HCT116 (cell line): ENCODE data around the gene CEP55. TPM values are rescaled to one million over a fixed set of nuclear protein-coding genes. Genes with fewer than 3 reads are reported as not detected.

Experiments used
- ATAC-seq: fragments of 200-7000 bp; cut with Tn5 transposase; 2 replicates; pipeline ENCODE4 v1.9.1; 2020; ENCODE audit warnings: mild to moderate bottlenecking, moderate library complexity
- BruUV-seq: library from RNA; stranded (reverse); fragments of 400-500 nt; replicated peaks from 2 replicates; lab custom pipeline; 2021; lab: Mats Ljungman, UMichigan
- CTCF ChIA-PET: fragments of 300-600 bp; sonication (Branson Sonifier 250); formaldehyde crosslinking; loops from one replicate; lab custom pipeline; 2021; ENCODE audit warnings: antibody characterized with exemption; lab: Charles Lee
- POLR2A ChIA-PET: fragments of 300-600, 350-600 bp; sonication (Branson Sonifier 250); formaldehyde crosslinking; loops from one replicate; lab custom pipeline; 2021; ENCODE audit warnings: antibody characterized with exemption; lab: Charles Lee
- RAD21 ChIA-PET, 2 experiments: fragments of 300-600 bp; sonication (Branson Sonifier 250); formaldehyde crosslinking; loops; one replicate each; lab custom pipeline; 2023; ENCODE audit warnings: low total read pairs in 2 of 2; ENCODE audit not compliant: uncharacterized antibody in 2 of 2, unreplicated experiment in 2 of 2, low non-redundant PET in 1 of 2; lab: Charles Lee
- DNase-seq: peaks from one replicate; pipeline ENCODE4 v3.0.0-alpha.2; 2010; ENCODE audit warnings: low read depth, low spot score
- H2AFZ ChIP-seq: fragments of 200-600 bp; shearing (Covaris generic), sonication (generic); 2 replicates; pipeline ENCODE4 v1.6.1; 2017; ENCODE audit warnings: low read depth, mixed run types, mixed read lengths, antibody characterized with exemption, low read length; ENCODE audit not compliant: poor library complexity, severe bottlenecking
- H3K27ac ChIP-seq: 2 replicates; pipeline ENCODE4 v1.5.1; 2012; ENCODE audit warnings: low read depth, low read length
- H3K27me3 ChIP-seq: fragments of 200-600 bp; sonication (generic); 2 replicates; pipeline ENCODE4 v1.6.1; 2016; ENCODE audit warnings: mixed run types, low read length, mixed read lengths; ENCODE audit not compliant: insufficient read depth
- H3K36me3 ChIP-seq, 2 experiments: fragments of 200-500 bp in 1 of 2; fragments of 200-600 bp in 1 of 2; sonication (Bioruptor generic) in 1 of 2; sonication (generic) in 1 of 2; 2 replicates each; pipeline versions ENCODE4 v1.5.1 to v1.6.1; 2014 to 2016; ENCODE audit warnings: low read length in 2 of 2, inconsistent platforms in 1 of 2, mixed read lengths in 1 of 2, mixed run types in 1 of 2; ENCODE audit not compliant: insufficient read depth in 2 of 2, control insufficient read depth in 1 of 2
- H3K4me1 ChIP-seq, 2 experiments: fragments of 200-600 bp in 1 of 2; sonication (generic) in 1 of 2; 2 replicates each; pipeline versions ENCODE4 v1.5.1 to v1.6.1; 2012 to 2017; ENCODE audit warnings: low read length in 2 of 2, inconsistent platforms in 1 of 2, mild to moderate bottlenecking in 1 of 2, mixed read lengths in 1 of 2, mixed run types in 1 of 2, moderate library complexity in 1 of 2; ENCODE audit not compliant: insufficient read depth in 2 of 2, control insufficient read depth in 1 of 2
- H3K4me2 ChIP-seq: fragments of 200-600 bp; sonication (generic); 2 replicates; pipeline ENCODE4 v1.6.1; 2017; ENCODE audit warnings: mixed run types, low read length, mixed read lengths
- H3K4me3 ChIP-seq, 2 experiments: fragments of 200-600 bp in 1 of 2; sonication (generic) in 1 of 2; replicated peaks in 1 of 2; 2 replicates each; pipeline ENCODE4 v1.5.1; 2011 to 2016; ENCODE audit warnings: low read length in 2 of 2, control low read depth in 1 of 2, low read depth in 1 of 2, mild to moderate bottlenecking in 1 of 2, mixed read lengths in 1 of 2, mixed run types in 1 of 2
- H3K79me2 ChIP-seq: fragments of 200-600 bp; sonication (generic); 2 replicates; pipeline ENCODE4 v1.6.1; 2017; ENCODE audit warnings: mild to moderate bottlenecking, mixed run types, low read length, moderate library complexity, mixed read lengths; ENCODE audit not compliant: insufficient read depth
- H3K9ac ChIP-seq: fragments of 200-600 bp; sonication (generic); 2 replicates; pipeline ENCODE4 v1.6.1; 2016; ENCODE audit warnings: low read length, mixed read lengths
- H3K9me2 ChIP-seq: fragments of 200-600 bp; sonication (generic), shearing (Covaris generic); 2 replicates; pipeline ENCODE4 v1.6.1; 2017; ENCODE audit warnings: mixed run types, mild to moderate bottlenecking, moderate library complexity; ENCODE audit not compliant: insufficient read depth
- H3K9me3 ChIP-seq, 2 experiments: fragments of 200-500 bp in 1 of 2; fragments of 200-600 bp in 1 of 2; sonication (Bioruptor generic) in 1 of 2; sonication (generic) in 1 of 2; 2 replicates each; pipeline ENCODE4 v1.6.1; 2014 to 2017; ENCODE audit warnings: low read length in 2 of 2, mixed read lengths in 2 of 2, inconsistent platforms in 1 of 2, low read depth in 1 of 2, mild to moderate bottlenecking in 1 of 2, mixed run types in 1 of 2, moderate library complexity in 1 of 2; ENCODE audit not compliant: control insufficient read depth in 1 of 2, insufficient read depth in 1 of 2
- H4K20me1 ChIP-seq: fragments of 200-600 bp; sonication (generic), shearing (Covaris generic); 2 replicates; pipeline ENCODE4 v1.6.1; 2017; ENCODE audit warnings: mixed run types, mild to moderate bottlenecking, moderate library complexity; ENCODE audit not compliant: insufficient read depth
- CEBPB ChIP-seq: IDR thresholded peaks from 2 replicates; pipeline ENCODE4 v1.6.1; 2012; ENCODE audit warnings: low read depth
- CTCF ChIP-seq, 3 experiments: fragments of 200-600 bp in 1 of 3; sonication (generic) in 1 of 3; IDR thresholded peaks in 2 of 3; conservative IDR thresholded peaks in 1 of 3; 2 replicates each; pipeline ENCODE4 v1.5.1; 2012 to 2017; ENCODE audit warnings: low read depth in 2 of 3, low read length in 2 of 3, antibody characterized with exemption in 1 of 3, borderline replicate concordance in 1 of 3, control low read depth in 1 of 3, mild to moderate bottlenecking in 1 of 3, mixed read lengths in 1 of 3, mixed run types in 1 of 3, moderate library complexity in 1 of 3; ENCODE audit not compliant: insufficient read depth in 1 of 3
- EGR1 ChIP-seq: IDR thresholded peaks from 2 replicates; pipeline ENCODE4 v1.6.1; 2012; ENCODE audit warnings: low read depth
- ELF1 ChIP-seq: IDR thresholded peaks from 2 replicates; pipeline ENCODE4 v1.6.1; 2012; ENCODE audit warnings: low read depth, borderline replicate concordance
- EZH2 ChIP-seq: fragments of 200-600 bp; sonication (generic); IDR thresholded peaks from 2 replicates; pipeline ENCODE4 v1.6.1; 2017; ENCODE audit warnings: antibody characterized with exemption, mixed run types
- EZH2phosphoT487 ChIP-seq: fragments of 200-600 bp; IDR thresholded peaks from 2 replicates; pipeline ENCODE4 v1.6.1; 2018; ENCODE audit warnings: antibody characterized with exemption, borderline replicate concordance
- MAX ChIP-seq: IDR thresholded peaks from 2 replicates; pipeline ENCODE4 v1.6.1; 2012
- POLR2AphosphoS5 ChIP-seq: IDR thresholded peaks from 2 replicates; pipeline ENCODE4 v1.6.1; 2011; ENCODE audit warnings: mild to moderate bottlenecking, low read depth, low read length, moderate library complexity
- RAD21 ChIP-seq: IDR thresholded peaks from 2 replicates; pipeline ENCODE4 v1.6.1; 2012; ENCODE audit warnings: low read depth, mild to moderate bottlenecking
- SP1 ChIP-seq: IDR thresholded peaks from 2 replicates; pipeline ENCODE4 v1.6.1; 2012; ENCODE audit warnings: low read depth
- SRF ChIP-seq: IDR thresholded peaks from 2 replicates; pipeline ENCODE4 v1.6.1; 2012; ENCODE audit warnings: low read depth
- ZBTB33 ChIP-seq: IDR thresholded peaks from 2 replicates; pipeline ENCODE4 v1.6.1; 2011; ENCODE audit warnings: mild to moderate bottlenecking, low read length, moderate library complexity; ENCODE audit not compliant: insufficient replicate concordance; ENCODE audit errors: extremely low read depth
- ZFX ChIP-seq: fragments of 450-650 bp; IDR thresholded peaks from 2 replicates; pipeline ENCODE4 v1.6.1; 2017
- intact Hi-C: fragments of 100-400 bp; cut with micrococcal nuclease; formaldehyde crosslinking; loops from 2 replicates; pipeline ENCODE4 v1.10.0; 2022
- total RNA-seq: library from RNA; stranded (reverse); gene quantifications from one replicate; pipeline ENCODE4 v1.2.1, GENCODE V29; 2021; ENCODE audit not compliant: unreplicated experiment

The CEP55 gene
- total RNA-seq, 1 experiment from 2014 or later, result 63.7 TPM

DNA sequence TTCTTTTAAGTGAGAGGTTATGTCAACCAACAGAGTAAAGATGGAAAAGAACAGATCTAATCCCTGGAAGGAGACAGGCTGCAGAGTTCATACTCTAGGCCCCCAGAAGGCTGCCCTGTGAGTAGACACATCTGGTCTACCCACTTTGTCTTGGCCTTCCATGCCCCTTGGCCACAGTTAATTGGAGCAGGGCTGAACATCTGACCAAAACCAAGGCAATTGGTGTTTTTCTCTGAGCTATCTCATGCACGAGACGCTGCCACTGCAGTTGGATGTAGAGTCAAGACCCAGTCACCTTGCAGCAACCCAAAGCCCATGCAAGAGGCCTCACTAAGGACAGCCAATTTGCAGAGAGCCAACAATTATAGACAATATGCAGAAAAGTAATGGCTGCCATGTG is 23.3 kb upstream of the CEP55 start:
- Histone ChIP-seq H3K9me2 (no peaks in the 10 kb centered on the region), H3K27ac (peak overlapping the region; percentile 98), H3K79me2 (peaks cover 87% of the 10 kb centered on the region), H2AFZ (no peak overlapping the region), H3K36me3 (peaks cover 0 to 23% of the 10 kb centered on the region in 2 experiments; a peak in 1 of 4 replicates), H3K4me3 (no peak overlapping the region), H3K4me2 (peak overlapping the region; percentile 65), H3K27me3 (no peaks in the 10 kb centered on the region), H3K4me1 (peaks cover 86 to 99% of the 10 kb centered on the region in 2 experiments), H4K20me1 (no peaks in the 10 kb centered on the region), H3K9ac (peak overlapping the region; percentile 69), H3K9me3 (no peaks in the 10 kb centered on the region)
- ATAC-seq (no peak), DNase-seq (no peak)
- intact Hi-C loops, result no loop called here
- RAD21 ChIA-PET, result interaction anchor here in 1 of 2 experiments (0.8 kb wide), 1 partner anchor 12 kb away, joined by 3 read pairs; no protein-coding TSS in a partner anchor
- no TSS peak for BruUV-seq
- POLR2A ChIA-PET, result interaction anchor here (1.1 to 2.5 kb wide), 5 partner anchors 9 to 90 kb away, joined by 3 to 9 read pairs (median 3); partner anchors contain the start of gene MYOF
- CTCF ChIA-PET, result interaction anchor here (2.1 kb wide), 1 partner anchor 10 kb away, joined by 7 read pairs; the partner anchor contains the start of gene MYOF
- no peak for TF ChIP-seq CEBPB
- TF ChIP-seq ELF1, result no peak
- no peak for TF ChIP-seq MAX
- no peak; the same call in 1 of the 2 replicates for TF ChIP-seq POLR2AphosphoS5
- TF ChIP-seq ZBTB33, result no peak
- TF ChIP-seq EGR1, result no peak
- no peak for TF ChIP-seq CTCF (IDR thresholded peaks at IDR 0.05 in 2 of 3, conservative IDR thresholded peaks at IDR 0.05 in 1 of 3; ENCODE audit: borderline replicate concordance in 1 of 3, insufficient read depth in 1 of 3, low read depth in 2 of 3, low read length in 2 of 3)
- no peak for TF ChIP-seq RAD21
- no peak for TF ChIP-seq SRF
- no peak for TF ChIP-seq ZFX
- no peak for TF ChIP-seq SP1
- TF ChIP-seq EZH2phosphoT487, result no peak
- no peak for TF ChIP-seq EZH2
